HEK293 (cell line): ENCODE measurements around the gene CCL27.
A peak's percentile ranks its signal among the peaks of the same experiment; 100 is the strongest.

Experiments used
- CTCF ChIA-PET: fragments of 350-600 bp; formaldehyde crosslinking; extraction: SDS; loops from one replicate; lab custom pipeline; 2021; ENCODE audit warnings: antibody characterized with exemption; lab: Yijun Ruan, JAX
- POLR2A ChIA-PET: fragments of 300-600 bp; formaldehyde crosslinking; extraction: SDS; loops from one replicate; lab custom pipeline; 2020; ENCODE audit warnings: antibody characterized with exemption, inconsistent platforms; lab: Yijun Ruan, JAX
- H3K27ac ChIP-seq: fragments of 200-500 bp; sonication (Bioruptor generic); 2 replicates; pipeline ENCODE4 v1.5.1; 2014; ENCODE audit warnings: low read depth, low read length, control low read depth, inconsistent platforms; ENCODE audit errors: extremely low read depth
- H3K36me3 ChIP-seq, 2 experiments: fragments of 200-500 bp in 1 of 2; sonication (Bioruptor generic) in 1 of 2; 1 replicate in 1 of 2; 2 replicates in 1 of 2; pipeline ENCODE4 v1.5.1; 2014 to 2017; ENCODE audit warnings: inconsistent platforms in 2 of 2, low read length in 2 of 2; ENCODE audit not compliant: control insufficient read depth in 2 of 2, insufficient read depth in 1 of 2
- H3K4me1 ChIP-seq: fragments of 200-500 bp; sonication (Bioruptor generic); 2 replicates; pipeline ENCODE4 v1.5.1; 2014; ENCODE audit warnings: mild to moderate bottlenecking, low read length, inconsistent platforms; ENCODE audit not compliant: control insufficient read depth, insufficient read depth
- H3K4me3 ChIP-seq: 2 replicates; pipeline ENCODE4 v1.5.1; 2011; ENCODE audit warnings: low read depth, mild to moderate bottlenecking, control low read depth, low read length, moderate library complexity
- H3K9me3 ChIP-seq: fragments of 200-500 bp; sonication (Bioruptor generic); 2 replicates; pipeline ENCODE4 v1.5.1; 2014; ENCODE audit warnings: low read depth, low read length, inconsistent platforms; ENCODE audit not compliant: control insufficient read depth, insufficient read depth
- ATF2 ChIP-seq: fragments of 450-650 bp; formaldehyde crosslinking; IDR thresholded peaks from 2 replicates; pipeline ENCODE4 v1.5.1; 2016; ENCODE audit warnings: missing biosample characterization, missing genetic modification characterization, low read depth
- EGR2 ChIP-seq: fragments of 450-650 bp; formaldehyde crosslinking; IDR thresholded peaks from 2 replicates; pipeline ENCODE4 v1.5.1; 2016; ENCODE audit warnings: low read depth, missing biosample characterization, missing genetic modification characterization
- GLIS2 ChIP-seq: fragments of 450-650 bp; formaldehyde crosslinking; IDR thresholded peaks from 2 replicates; pipeline ENCODE4 v1.5.1; 2016; ENCODE audit warnings: missing biosample characterization, missing genetic modification characterization
- HOXA7 ChIP-seq: sonication (generic); formaldehyde crosslinking; IDR thresholded peaks from 2 replicates; pipeline ENCODE4 v1.8.1; 2022; ENCODE audit warnings: missing genetic modification reagents, borderline replicate concordance
- KLF1 ChIP-seq: fragments of 450-650 bp; formaldehyde crosslinking; IDR thresholded peaks from 2 replicates; pipeline ENCODE4 v1.5.1; 2016; ENCODE audit warnings: missing biosample characterization, missing genetic modification characterization
- MZF1 ChIP-seq: fragments of 450-650 bp; formaldehyde crosslinking; IDR thresholded peaks from 2 replicates; pipeline ENCODE4 v1.5.1; 2017; ENCODE audit warnings: missing biosample characterization, missing genetic modification characterization, borderline replicate concordance
- OVOL3 ChIP-seq: fragments of 450-650 bp; formaldehyde crosslinking; IDR thresholded peaks from 2 replicates; pipeline ENCODE4 v1.5.1; 2016; ENCODE audit warnings: missing biosample characterization, missing genetic modification characterization
- PATZ1 ChIP-seq: fragments of 450-650 bp; formaldehyde crosslinking; IDR thresholded peaks from 2 replicates; pipeline ENCODE4 v1.5.1; 2016; ENCODE audit warnings: missing biosample characterization, missing genetic modification characterization
- PRDM4 ChIP-seq: fragments of 450-650 bp; formaldehyde crosslinking; IDR thresholded peaks from 2 replicates; pipeline ENCODE4 v1.5.1; 2017; ENCODE audit warnings: missing biosample characterization, missing genetic modification characterization
- SP3 ChIP-seq: fragments of 450-650 bp; formaldehyde crosslinking; IDR thresholded peaks from 2 replicates; pipeline ENCODE4 v1.5.1; 2016; ENCODE audit warnings: missing biosample characterization, missing genetic modification characterization
- TCF7L2 ChIP-seq: IDR thresholded peaks from 2 replicates; pipeline ENCODE4 v1.6.1; 2011; ENCODE audit warnings: low read depth, mild to moderate bottlenecking, inconsistent platforms, low read length, moderate library complexity, borderline replicate concordance
- ZBTB17 ChIP-seq: fragments of 450-650 bp; formaldehyde crosslinking; IDR thresholded peaks from 2 replicates; pipeline ENCODE4 v1.5.1; 2016; ENCODE audit warnings: missing biosample characterization, missing genetic modification characterization
- ZBTB20 ChIP-seq: fragments of 450-650 bp; formaldehyde crosslinking; IDR thresholded peaks from 2 replicates; pipeline ENCODE4 v1.5.1; 2016; ENCODE audit warnings: missing biosample characterization, missing genetic modification characterization
- ZBTB26 ChIP-seq: fragments of 450-650 bp; formaldehyde crosslinking; optimal IDR thresholded peaks from 2 replicates; pipeline ENCODE3; 2016; ENCODE audit warnings: missing biosample characterization, mild to moderate bottlenecking, missing genetic modification characterization
- ZFP3 ChIP-seq: fragments of 450-650 bp; formaldehyde crosslinking; IDR thresholded peaks from 2 replicates; pipeline ENCODE4 v1.5.1; 2016; ENCODE audit warnings: low read depth, missing biosample characterization, missing genetic modification characterization
- ZIC2 ChIP-seq: fragments of 450-650 bp; formaldehyde crosslinking; IDR thresholded peaks from 2 replicates; pipeline ENCODE4 v1.5.1; 2016; ENCODE audit warnings: missing biosample characterization, missing genetic modification characterization
- ZNF16 ChIP-seq: fragments of 450-650 bp; formaldehyde crosslinking; IDR thresholded peaks from 2 replicates; pipeline ENCODE4 v1.5.1; 2016; ENCODE audit warnings: low read depth, missing biosample characterization, missing genetic modification characterization
- ZNF391 ChIP-seq: fragments of 450-650 bp; formaldehyde crosslinking; IDR thresholded peaks from 2 replicates; pipeline ENCODE4 v1.5.1; 2016; ENCODE audit warnings: low read depth, missing biosample characterization, missing genetic modification characterization, borderline replicate concordance
- ZNF473 ChIP-seq: fragments of 450-650 bp; formaldehyde crosslinking; IDR thresholded peaks from 2 replicates; pipeline ENCODE4 v1.5.1; 2017; ENCODE audit warnings: missing biosample characterization, missing genetic modification characterization
- ZNF501 ChIP-seq: fragments of 450-650 bp; formaldehyde crosslinking; IDR thresholded peaks from 2 replicates; pipeline ENCODE4 v1.5.1; 2016; ENCODE audit warnings: missing biosample characterization, missing genetic modification characterization
- ZNF560 ChIP-seq: fragments of 450-650 bp; formaldehyde crosslinking; IDR thresholded peaks from 2 replicates; pipeline ENCODE4 v1.5.1; 2017; ENCODE audit warnings: missing biosample characterization, missing genetic modification characterization, borderline replicate concordance
- ZNF610 ChIP-seq: fragments of 450-650 bp; formaldehyde crosslinking; IDR thresholded peaks from 2 replicates; pipeline ENCODE4 v1.5.1; 2016; ENCODE audit warnings: missing biosample characterization, missing genetic modification characterization, borderline replicate concordance
- ZNF629 ChIP-seq: fragments of 450-650 bp; formaldehyde crosslinking; IDR thresholded peaks from 2 replicates; pipeline ENCODE4 v1.5.1; 2017; ENCODE audit warnings: missing biosample characterization, missing genetic modification characterization
- ZSCAN18 ChIP-seq: fragments of 450-650 bp; formaldehyde crosslinking; IDR thresholded peaks from 2 replicates; pipeline ENCODE4 v1.5.1; 2016; ENCODE audit warnings: missing biosample characterization, missing genetic modification characterization

The CCL27 gene

GRCh38 chr9:34665381-34666250 is 3.2 kb upstream of the CCL27 start (continued):
- TF ChIP-seq PATZ1 (tag by site-specific recombination) = 0 out of 2 replicates have a peak, but pooled peaks have one; percentile 59
- peak; percentile 54 for TF ChIP-seq GLIS2 (tag by site-specific recombination)
- TF ChIP-seq ZNF473 (tag by site-specific recombination) = no peak
- TF ChIP-seq ZNF610 (tag by site-specific recombination) = peak; percentile 84; the same call in 1 of the 2 replicates
- no peak for TF ChIP-seq ZNF391
- peak; percentile 48; the same call in 1 of the 2 replicates for TF ChIP-seq ZNF501 (tag by site-specific recombination)
- TF ChIP-seq EGR2 (tag by site-specific recombination) = peak; percentile 90
- peak; percentile 97 for TF ChIP-seq ZNF629 (tag by site-specific recombination)
- peak; percentile 94 for TF ChIP-seq ATF2 (tag by site-specific recombination)
- TF ChIP-seq ZIC2 = 0 out of 2 replicates have a peak, but pooled peaks have one; percentile 20
- peak; percentile 27 for TF ChIP-seq ZBTB26 (tag by site-specific recombination)
- peak; percentile 65 for TF ChIP-seq SP3 (tag by site-specific recombination)
- peak; percentile 91 for TF ChIP-seq OVOL3
- peak; percentile 34 for TF ChIP-seq KLF1 (tag by site-specific recombination)
- peak; percentile 71 for TF ChIP-seq ZBTB17
- TF ChIP-seq ZBTB20 (tag by site-specific recombination) = peak; percentile 87
- no peak for TF ChIP-seq MZF1 (tag by site-specific recombination)
- TF ChIP-seq HOXA7 = no peak
- TF ChIP-seq ZNF560 (tag by site-specific recombination) = no peak
- no peak for TF ChIP-seq ZFP3 (tag by site-specific recombination)
- TF ChIP-seq, all 188 proteins: peak for 31

GRCh38 chr9:34665067-34665380 is 2.6 kb upstream of the CCL27 start:
- peak overlapping the region; percentile 20; the same call in 1 of the 2 replicates for H3K4me3 ChIP-seq
- H3K36me3 ChIP-seq = peaks cover 0 to 31% of the 10 kb centered on the region in 2 experiments; a peak in 1 of 3 replicates
- H3K9me3 ChIP-seq = no peaks in the 10 kb centered on the region
- ChIA-PET CTCF (interaction anchor here (0.5 to 2.4 kb wide), 7 partner anchors 18 to 908 kb away, joined by 3 to 17 read pairs (median 5); partner anchors contain the start of gene GALT), POLR2A (interaction anchor here (0.7 to 1.6 kb wide), 9 partner anchors 9 to 786 kb away, joined by 3 to 14 read pairs (median 4); partner anchors contain the start of genes GALT, IL11RA and SIGMAR1)
- TF ChIP-seq ZNF16 (tag by site-specific recombination) (no peak), SP3 (tag by site-specific recombination) (0 out of 2 replicates have a peak, but pooled peaks have one; percentile 42), PRDM4 (tag by site-specific recombination) (0 out of 2 replicates have a peak, but pooled peaks have one; percentile 36), TCF7L2 (no peak), ZSCAN18 (no peak)
- H3K27ac ChIP-seq = no peak overlapping the region; the same call in 1 of the 2 replicates
- H3K4me1 ChIP-seq = peaks cover 5% of the 10 kb centered on the region; the same call in 1 of the 2 replicates
